Measurements from ENCODE around the gene MICAL3.

Gene MICAL3

DNA sequence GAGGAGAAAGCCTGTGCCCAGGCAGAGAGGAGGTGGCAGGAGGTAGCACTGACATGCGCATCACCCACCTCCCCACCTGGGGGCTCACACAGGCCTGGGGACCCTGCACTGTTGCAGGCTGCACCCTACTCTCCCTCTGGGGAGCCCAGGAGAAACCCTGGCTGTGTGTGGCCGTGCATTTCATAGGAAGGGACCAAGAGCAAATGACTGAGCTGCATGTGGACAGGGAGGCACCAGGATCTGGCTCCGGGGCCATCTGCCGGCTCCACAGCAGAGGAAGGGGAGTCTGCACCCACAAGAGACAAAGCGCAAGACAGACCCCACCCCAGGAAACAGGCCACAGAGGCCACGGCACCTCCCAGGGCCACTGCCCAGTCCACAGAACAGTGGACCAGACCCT lies 272.8 kb downstream of the MICAL3 start (continued):
- TF ChIP-seq, protein P1, sequence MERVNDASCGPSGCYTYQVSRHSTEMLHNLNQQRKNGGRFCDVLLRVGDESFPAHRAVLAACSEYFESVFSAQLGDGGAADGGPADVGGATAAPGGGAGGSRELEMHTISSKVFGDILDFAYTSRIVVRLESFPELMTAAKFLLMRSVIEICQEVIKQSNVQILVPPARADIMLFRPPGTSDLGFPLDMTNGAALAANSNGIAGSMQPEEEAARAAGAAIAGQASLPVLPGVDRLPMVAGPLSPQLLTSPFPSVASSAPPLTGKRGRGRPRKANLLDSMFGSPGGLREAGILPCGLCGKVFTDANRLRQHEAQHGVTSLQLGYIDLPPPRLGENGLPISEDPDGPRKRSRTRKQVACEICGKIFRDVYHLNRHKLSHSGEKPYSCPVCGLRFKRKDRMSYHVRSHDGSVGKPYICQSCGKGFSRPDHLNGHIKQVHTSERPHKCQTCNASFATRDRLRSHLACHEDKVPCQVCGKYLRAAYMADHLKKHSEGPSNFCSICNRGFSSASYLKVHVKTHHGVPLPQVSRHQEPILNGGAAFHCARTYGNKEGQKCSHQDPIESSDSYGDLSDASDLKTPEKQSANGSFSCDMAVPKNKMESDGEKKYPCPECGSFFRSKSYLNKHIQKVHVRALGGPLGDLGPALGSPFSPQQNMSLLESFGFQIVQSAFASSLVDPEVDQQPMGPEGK (CRISPR knock-in tag; IDR thresholded peaks at IDR 0.05; ENCODE audit: borderline replicate concordance) = no peak
- TF ChIP-seq ESRRG (CRISPR knock-in tag; IDR thresholded peaks at IDR 0.05) (no peak), ZFP30 (CRISPR knock-in tag; IDR thresholded peaks at IDR 0.05) (no peak), ZNF565 (CRISPR knock-in tag; conservative IDR thresholded peaks at IDR 0.05; ENCODE audit: low read depth) (no peak), ARNTL (CRISPR knock-in tag; IDR thresholded peaks at IDR 0.05; ENCODE audit: borderline replicate concordance, low read depth) (no peak), GLIS3 (CRISPR knock-in tag; IDR thresholded peaks at IDR 0.05) (no peak)

DNA sequence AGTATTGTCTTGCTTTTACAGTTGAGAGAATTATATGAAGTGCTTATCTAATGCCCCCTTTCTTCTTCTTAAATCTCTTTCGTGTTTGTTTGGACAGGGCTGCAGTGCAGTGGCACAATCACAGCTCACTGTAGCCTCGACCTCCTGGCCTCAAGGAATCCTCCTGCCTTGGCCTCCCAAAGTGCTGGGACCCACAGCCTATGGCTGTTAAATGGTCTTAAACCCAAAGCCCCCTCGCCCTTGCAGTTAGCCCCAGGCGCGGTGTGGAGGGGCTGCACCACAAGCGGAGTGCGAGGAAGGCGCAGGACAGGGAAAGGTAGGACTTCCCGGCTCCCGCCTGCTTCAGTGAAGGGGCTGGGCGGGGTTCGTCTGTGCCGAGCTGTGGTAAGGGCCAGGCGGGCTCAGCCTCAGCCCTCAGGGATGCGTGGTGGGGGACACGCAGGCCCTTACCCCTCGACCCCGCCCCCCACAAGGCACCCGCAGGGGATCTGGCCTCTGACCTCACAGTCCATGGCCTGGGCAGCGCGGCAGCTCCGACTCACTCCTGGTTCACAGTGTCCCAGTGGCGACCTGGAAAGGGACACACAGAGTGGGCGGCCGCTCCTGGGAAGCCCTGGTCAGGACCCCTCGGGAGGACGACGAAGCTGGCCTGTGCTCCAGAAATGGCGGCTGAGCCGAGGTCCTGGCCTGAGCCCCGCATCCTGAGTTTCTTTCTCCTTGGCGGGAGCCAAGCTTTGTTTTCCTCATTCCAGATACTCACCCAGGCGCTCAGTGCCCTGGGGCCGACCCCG lies 274.6 kb downstream of the MICAL3 start:
- TF ChIP-seq RARB (CRISPR knock-in tag; IDR thresholded peaks at IDR 0.05) = no peak
- TF ChIP-seq ZNF8 (CRISPR knock-in tag; IDR thresholded peaks at IDR 0.05) = no peak
- TF ChIP-seq CSDC2 (CRISPR knock-in tag; IDR thresholded peaks at IDR 0.05) = no peak
- no peak for TF ChIP-seq TOX (CRISPR knock-in tag; IDR thresholded peaks at IDR 0.05; ENCODE audit: borderline replicate concordance)
- TF ChIP-seq, protein P2, sequence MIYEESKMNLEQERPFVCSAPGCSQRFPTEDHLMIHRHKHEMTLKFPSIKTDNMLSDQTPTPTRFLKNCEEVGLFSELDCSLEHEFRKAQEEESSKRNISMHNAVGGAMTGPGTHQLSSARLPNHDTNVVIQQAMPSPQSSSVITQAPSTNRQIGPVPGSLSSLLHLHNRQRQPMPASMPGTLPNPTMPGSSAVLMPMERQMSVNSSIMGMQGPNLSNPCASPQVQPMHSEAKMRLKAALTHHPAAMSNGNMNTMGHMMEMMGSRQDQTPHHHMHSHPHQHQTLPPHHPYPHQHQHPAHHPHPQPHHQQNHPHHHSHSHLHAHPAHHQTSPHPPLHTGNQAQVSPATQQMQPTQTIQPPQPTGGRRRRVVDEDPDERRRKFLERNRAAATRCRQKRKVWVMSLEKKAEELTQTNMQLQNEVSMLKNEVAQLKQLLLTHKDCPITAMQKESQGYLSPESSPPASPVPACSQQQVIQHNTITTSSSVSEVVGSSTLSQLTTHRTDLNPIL (CRISPR knock-in tag; IDR thresholded peaks at IDR 0.05; ENCODE audit: low read depth) = no peak

DNA sequence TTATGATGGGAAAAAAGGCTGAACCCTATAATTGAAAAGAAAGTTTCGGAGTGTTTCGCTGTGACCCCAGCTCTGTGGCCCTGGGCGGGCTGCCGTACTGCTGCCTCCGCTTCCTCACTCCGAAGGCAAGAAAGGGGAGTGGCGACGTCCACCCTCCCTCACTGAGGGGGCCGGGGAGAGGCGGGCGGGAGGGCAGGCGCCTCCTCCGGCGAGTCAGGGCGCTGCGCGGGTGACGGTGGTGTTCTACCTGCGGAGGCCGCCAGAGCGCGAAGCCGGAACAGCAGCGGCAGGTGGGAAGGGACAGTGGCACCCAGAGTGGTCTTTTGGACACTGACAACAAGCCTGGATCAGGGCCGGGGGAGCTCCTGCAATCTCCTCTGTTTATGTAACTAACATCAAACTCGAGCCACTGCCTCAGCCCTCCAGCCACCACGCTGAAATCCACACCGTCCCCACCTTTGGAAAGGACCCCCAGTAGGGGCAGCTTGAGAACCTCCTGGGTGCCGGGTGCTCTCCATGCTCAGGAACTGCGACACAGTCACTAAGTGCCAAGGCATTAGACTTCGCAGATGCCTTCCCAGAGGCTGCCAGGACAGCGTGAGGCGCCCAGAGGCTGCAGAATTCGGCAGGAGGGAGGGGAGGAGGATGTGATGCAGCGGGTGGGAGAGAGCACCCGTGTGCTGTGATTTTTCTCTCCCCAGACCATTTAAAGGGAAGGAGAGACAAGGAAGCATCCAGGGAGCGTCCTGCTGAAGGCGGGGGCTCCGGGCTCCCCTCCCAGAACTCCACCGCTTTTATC lies 275.6 kb downstream of the MICAL3 start:
- TF ChIP-seq ZFP30 (CRISPR knock-in tag; IDR thresholded peaks at IDR 0.05) (no peak), ARNTL (CRISPR knock-in tag; IDR thresholded peaks at IDR 0.05; ENCODE audit: borderline replicate concordance, low read depth) (no peak), SNAI2 (CRISPR knock-in tag; IDR thresholded peaks at IDR 0.05) (no peak), ZNF70 (CRISPR knock-in tag; IDR thresholded peaks at IDR 0.05) (no peak), ZNF8 (CRISPR knock-in tag; IDR thresholded peaks at IDR 0.05) (no peak), PPARA (CRISPR knock-in tag; IDR thresholded peaks at IDR 0.05; ENCODE audit: borderline replicate concordance) (no peak), ZNF565 (CRISPR knock-in tag; conservative IDR thresholded peaks at IDR 0.05; ENCODE audit: low read depth) (no peak)
- TF ChIP-seq, protein P1 (CRISPR knock-in tag; IDR thresholded peaks at IDR 0.05; ENCODE audit: borderline replicate concordance) = no peak
- TF ChIP-seq, protein P3, sequence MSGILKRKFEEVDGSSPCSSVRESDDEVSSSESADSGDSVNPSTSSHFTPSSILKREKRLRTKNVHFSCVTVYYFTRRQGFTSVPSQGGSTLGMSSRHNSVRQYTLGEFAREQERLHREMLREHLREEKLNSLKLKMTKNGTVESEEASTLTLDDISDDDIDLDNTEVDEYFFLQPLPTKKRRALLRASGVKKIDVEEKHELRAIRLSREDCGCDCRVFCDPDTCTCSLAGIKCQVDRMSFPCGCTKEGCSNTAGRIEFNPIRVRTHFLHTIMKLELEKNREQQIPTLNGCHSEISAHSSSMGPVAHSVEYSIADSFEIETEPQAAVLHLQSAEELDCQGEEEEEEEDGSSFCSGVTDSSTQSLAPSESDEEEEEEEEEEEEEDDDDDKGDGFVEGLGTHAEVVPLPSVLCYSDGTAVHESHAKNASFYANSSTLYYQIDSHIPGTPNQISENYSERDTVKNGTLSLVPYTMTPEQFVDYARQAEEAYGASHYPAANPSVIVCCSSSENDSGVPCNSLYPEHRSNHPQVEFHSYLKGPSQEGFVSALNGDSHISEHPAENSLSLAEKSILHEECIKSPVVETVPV (CRISPR knock-in tag; IDR thresholded peaks at IDR 0.05) = no peak
- TF ChIP-seq, protein P4, sequence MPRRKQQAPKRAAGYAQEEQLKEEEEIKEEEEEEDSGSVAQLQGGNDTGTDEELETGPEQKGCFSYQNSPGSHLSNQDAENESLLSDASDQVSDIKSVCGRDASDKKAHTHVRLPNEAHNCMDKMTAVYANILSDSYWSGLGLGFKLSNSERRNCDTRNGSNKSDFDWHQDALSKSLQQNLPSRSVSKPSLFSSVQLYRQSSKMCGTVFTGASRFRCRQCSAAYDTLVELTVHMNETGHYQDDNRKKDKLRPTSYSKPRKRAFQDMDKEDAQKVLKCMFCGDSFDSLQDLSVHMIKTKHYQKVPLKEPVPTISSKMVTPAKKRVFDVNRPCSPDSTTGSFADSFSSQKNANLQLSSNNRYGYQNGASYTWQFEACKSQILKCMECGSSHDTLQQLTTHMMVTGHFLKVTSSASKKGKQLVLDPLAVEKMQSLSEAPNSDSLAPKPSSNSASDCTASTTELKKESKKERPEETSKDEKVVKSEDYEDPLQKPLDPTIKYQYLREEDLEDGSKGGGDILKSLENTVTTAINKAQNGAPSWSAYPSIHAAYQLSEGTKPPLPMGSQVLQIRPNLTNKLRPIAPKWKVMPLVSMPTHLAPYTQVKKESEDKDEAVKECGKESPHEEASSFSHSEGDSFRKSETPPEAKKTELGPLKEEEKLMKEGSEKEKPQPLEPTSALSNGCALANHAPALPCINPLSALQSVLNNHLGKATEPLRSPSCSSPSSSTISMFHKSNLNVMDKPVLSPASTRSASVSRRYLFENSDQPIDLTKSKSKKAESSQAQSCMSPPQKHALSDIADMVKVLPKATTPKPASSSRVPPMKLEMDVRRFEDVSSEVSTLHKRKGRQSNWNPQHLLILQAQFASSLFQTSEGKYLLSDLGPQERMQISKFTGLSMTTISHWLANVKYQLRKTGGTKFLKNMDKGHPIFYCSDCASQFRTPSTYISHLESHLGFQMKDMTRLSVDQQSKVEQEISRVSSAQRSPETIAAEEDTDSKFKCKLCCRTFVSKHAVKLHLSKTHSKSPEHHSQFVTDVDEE (CRISPR knock-in tag; IDR thresholded peaks at IDR 0.05) = no peak
- no peak for ATAC-seq

More for the DNA sequence above, 274.6 kb downstream of the MICAL3 start:
- ATAC-seq = no peak
